ENCODE measurements around the gene LRRK2. TPM values are rescaled to one million over a fixed set of nuclear protein-coding genes. Genes with fewer than 3 reads are reported as not detected.
A peak's percentile ranks its signal among the peaks of the same experiment; 100 is the strongest.

The LRRK2 gene
- total and polyA plus RNA-seq, 2 donors from 2014 or later = 8.6 to 110 TPM

GRCh38 chr12:40312196-40312595, 87.4 kb downstream of the LRRK2 start:
- Histone ChIP-seq H3K9ac (ENCODE audit: low read length in 3 of 3) (no peak overlapping the region), H3K27me3 (ENCODE audit: control insufficient read depth, insufficient read depth, low read length) (no peaks in the 10 kb centered on the region), H3K36me3 (ENCODE audit: control insufficient read depth in 2 of 3, insufficient read depth in 3 of 3, low read length in 3 of 3) (peaks cover 0 to 15% (median 2%) of the 10 kb centered on the region in 3 donors), H3K27ac (ENCODE audit: low read depth in 2 of 2, low read length in 2 of 2) (no peak overlapping the region), H3K4me3 (ENCODE audit: low read length in 3 of 3) (no peak overlapping the region), H3K4me1 (ENCODE audit: control insufficient read depth in 2 of 3, insufficient read depth in 2 of 3, low read depth in 1 of 3, low read length in 3 of 3) (no peaks in the 10 kb centered on the region), H3K9me3 (ENCODE audit: control insufficient read depth in 2 of 3, insufficient read depth in 1 of 3, low read length in 3 of 3) (no peaks in the 10 kb centered on the region)
- no peak for TF ChIP-seq CTCF (IDR thresholded peaks at IDR 0.05; ENCODE audit: borderline replicate concordance, extremely low read depth, insufficient read depth)
- no peak for DNase-seq
- FAIRE-seq = no peak
- intact Hi-C loops (cut with DNase I) = no loop called here

- TF ChIP-seq CTCF (IDR thresholded peaks at IDR 0.05; ENCODE audit: borderline replicate concordance, extremely low read depth, insufficient read depth) = peak; percentile 11
- DNase-seq (peak in 1 of 5 donors; percentile 16), FAIRE-seq (peak; percentile 72)
- Histone ChIP-seq H3K9me3 (ENCODE audit: control insufficient read depth in 2 of 3, insufficient read depth in 1 of 3, low read length in 3 of 3) (no peaks in the 10 kb centered on the region), H3K4me3 (ENCODE audit: low read length in 3 of 3) (no peak overlapping the region), H3K4me1 (ENCODE audit: control insufficient read depth in 2 of 3, insufficient read depth in 2 of 3, low read depth in 1 of 3, low read length in 3 of 3) (no peaks in the 10 kb centered on the region), H3K27ac (ENCODE audit: low read depth in 2 of 2, low read length in 2 of 2) (no peak overlapping the region), H3K36me3 (ENCODE audit: control insufficient read depth in 2 of 3, insufficient read depth in 3 of 3, low read length in 3 of 3) (peaks cover 0 to 15% (median 2%) of the 10 kb centered on the region in 3 donors), H3K9ac (ENCODE audit: low read length in 3 of 3) (no peak overlapping the region), H3K27me3 (ENCODE audit: control insufficient read depth, insufficient read depth, low read length) (no peaks in the 10 kb centered on the region)
- intact Hi-C loops (cut with DNase I) = no loop called here
Measured at GRCh38 chr12:40312982-40313576, 88.3 kb downstream of the LRRK2 start.

- Histone ChIP-seq H3K27ac (ENCODE audit: low read depth in 2 of 2, low read length in 2 of 2) (no peak overlapping the region), H3K27me3 (ENCODE audit: control insufficient read depth, insufficient read depth, low read length) (no peaks in the 10 kb centered on the region), H3K9ac (ENCODE audit: low read length in 3 of 3) (no peak overlapping the region), H3K4me3 (ENCODE audit: low read length in 3 of 3) (no peak overlapping the region), H3K4me1 (ENCODE audit: control insufficient read depth in 2 of 3, insufficient read depth in 2 of 3, low read depth in 1 of 3, low read length in 3 of 3) (no peaks in the 10 kb centered on the region), H3K36me3 (ENCODE audit: control insufficient read depth in 2 of 3, insufficient read depth in 3 of 3, low read length in 3 of 3) (peaks cover 0 to 14% (median 2%) of the 10 kb centered on the region in 3 donors), H3K9me3 (ENCODE audit: control insufficient read depth in 2 of 3, insufficient read depth in 1 of 3, low read length in 3 of 3) (no peaks in the 10 kb centered on the region)
- FAIRE-seq (no peak), DNase-seq (no peak)
- intact Hi-C loops (cut with DNase I) = no loop called here
- no peak for TF ChIP-seq CTCF (IDR thresholded peaks at IDR 0.05; ENCODE audit: borderline replicate concordance, extremely low read depth, insufficient read depth)
Measured at GRCh38 chr12:40313928-40314327, 89.1 kb downstream of the LRRK2 start.

- Histone ChIP-seq H3K27ac (ENCODE audit: low read depth in 2 of 2, low read length in 2 of 2) (no peak overlapping the region), H3K36me3 (ENCODE audit: control insufficient read depth in 2 of 3, insufficient read depth in 3 of 3, low read length in 3 of 3) (peaks cover 0 to 11% (median 2%) of the 10 kb centered on the region in 3 donors), H3K4me3 (ENCODE audit: low read length in 3 of 3) (no peak overlapping the region), H3K9me3 (ENCODE audit: control insufficient read depth in 2 of 3, insufficient read depth in 1 of 3, low read length in 3 of 3) (no peaks in the 10 kb centered on the region), H3K9ac (ENCODE audit: low read length in 3 of 3) (no peak overlapping the region), H3K27me3 (ENCODE audit: control insufficient read depth, insufficient read depth, low read length) (no peaks in the 10 kb centered on the region), H3K4me1 (ENCODE audit: control insufficient read depth in 2 of 3, insufficient read depth in 2 of 3, low read depth in 1 of 3, low read length in 3 of 3) (no peaks in the 10 kb centered on the region)
- DNase-seq (no peak), FAIRE-seq (no peak)
- intact Hi-C loops (cut with DNase I) = no loop called here
- no peak for TF ChIP-seq CTCF (IDR thresholded peaks at IDR 0.05; ENCODE audit: borderline replicate concordance, extremely low read depth, insufficient read depth)
Measured at GRCh38 chr12:40314927-40315326, 90.1 kb downstream of the LRRK2 start.
